Thyroid gland (tissue), 4 donors: ENCODE data around the gene OTULINL. TPM values are rescaled to one million over a fixed set of nuclear protein-coding genes. Genes with fewer than 3 reads are reported as not detected.
"Not testable (repeated sequence)": the region's sequence is repeated elsewhere in the genome, so short reads cannot be mapped to it uniquely, and the experiment has no call there.

Experiments
- DNase-seq, 2 donors: peaks; one replicate each; pipeline ENCODE4 v3.0.0-alpha.2; 2019
- H3K27ac ChIP-seq, 3 donors: fragments of 200-600 bp; sonication (generic); 1 replicate in 2 of 3; 2 replicates in 1 of 3; pipeline ENCODE4 v1.5.1; 2016 to 2019; ENCODE audit warnings: mild to moderate bottlenecking in 1 of 3, moderate library complexity in 1 of 3
- H3K27me3 ChIP-seq: fragments of 200-600 bp; sonication (generic); one replicate; pipeline ENCODE4 v1.5.1; 2019
- H3K36me3 ChIP-seq, 2 donors: fragments of 200-600 bp; sonication (generic); one replicate each; pipeline ENCODE4 v1.5.1; 2016 to 2019
- H3K4me1 ChIP-seq, 2 donors: fragments of 200-600 bp; sonication (generic); one replicate each; pipeline ENCODE4 v1.5.1; 2017 to 2019
- H3K4me3 ChIP-seq, 3 donors: fragments of 200-600 bp; sonication (generic); replicated peaks in 1 of 3; 1 replicate in 2 of 3; 2 replicates in 1 of 3; pipeline ENCODE4 v1.5.1; 2016; ENCODE audit warnings: mild to moderate bottlenecking in 1 of 3
- H3K9me3 ChIP-seq: fragments of 200-600 bp; sonication (generic); one replicate; pipeline ENCODE4 v1.5.1; 2017
- CTCF ChIP-seq, 6 experiments: fragments of 200-600 bp in 3 of 6; fragments of 450-650 bp in 3 of 6; sonication (generic) in 3 of 6; IDR thresholded peaks; one replicate each; pipeline ENCODE4 v1.5.1; 2016 to 2019; ENCODE audit warnings: antibody characterized with exemption in 6 of 6, mild to moderate bottlenecking in 2 of 6, inconsistent platforms in 1 of 6, moderate library complexity in 1 of 6
- POLR2A ChIP-seq, 2 donors: fragments of 450-650 bp; IDR thresholded peaks; one replicate each; pipeline ENCODE4 v1.6.1; 2017; ENCODE audit warnings: antibody characterized with exemption in 2 of 2, mild to moderate bottlenecking in 2 of 2, moderate library complexity in 1 of 2
- WGBS, 2 donors: methylation state at CpG; one replicate each; pipeline ENCODE4 v1.1.5; 2017; 5-methylcytosine and 5-hydroxymethylcytosine counted together
- intact Hi-C: fragments of 100-400 bp; cut with DNase I; formaldehyde crosslinking; loops from one replicate; pipeline ENCODE4 v1.15.1; 2023
- total RNA-seq, 4 donors: library from RNA; depleted of rRNA; stranded (reverse); fragments of >200 nt; gene quantifications; one replicate each; pipeline ENCODE4 v1.2.3, GENCODE V29; 2016

Gene OTULINL
- total RNA-seq, 4 donors from 2014 or later = 6.0 to 10.5 (median 6.9) TPM

- no peak overlapping the region for H3K27ac ChIP-seq
- WGBS, 2 donors = 100% methylated on average over 1 of the region's 1 CpG
- DNase-seq = no peak
- H3K9me3 ChIP-seq = no peaks in the 10 kb centered on the region
- H3K27me3 ChIP-seq = no peaks in the 10 kb centered on the region
- no peak for TF ChIP-seq POLR2A (IDR thresholded peaks at IDR 0.05)
- TF ChIP-seq CTCF (IDR thresholded peaks at IDR 0.05) = no peak
- no peak overlapping the region for H3K4me3 ChIP-seq
- no peaks in the 10 kb centered on the region for H3K4me1 ChIP-seq
- intact Hi-C loops = no loop called here
- H3K36me3 ChIP-seq = no peaks in the 10 kb centered on the region
Measured at GRCh38 chr5:14547666-14548065, 33.9 kb upstream of the OTULINL start.

- TF ChIP-seq POLR2A (IDR thresholded peaks at IDR 0.05) (no peak), CTCF (IDR thresholded peaks at IDR 0.05) (no peak)
- no peaks in the 10 kb centered on the region for H3K9me3 ChIP-seq
- H3K27ac ChIP-seq = no peak overlapping the region
- H3K36me3 ChIP-seq = no peaks in the 10 kb centered on the region
- intact Hi-C loops = no loop called here
- no peak for DNase-seq
- WGBS, 2 donors = 91 to 93% methylated on average over 3 of the region's 3 CpGs
- no peaks in the 10 kb centered on the region for H3K4me1 ChIP-seq
- H3K27me3 ChIP-seq = no peaks in the 10 kb centered on the region
- H3K4me3 ChIP-seq = no peak overlapping the region
Measured at GRCh38 chr5:14551211-14551610, 30.4 kb upstream of the OTULINL start.

- H3K36me3 ChIP-seq = no peaks in the 10 kb centered on the region
- TF ChIP-seq CTCF (IDR thresholded peaks at IDR 0.05) = no peak
- TF ChIP-seq POLR2A (IDR thresholded peaks at IDR 0.05) = no peak
Measured at GRCh38 chr5:14552017-14552416, 29.6 kb upstream of the OTULINL start.

GRCh38 chr5:14554288-14554687 is 27.3 kb upstream of the OTULINL start:
- DNase-seq, intact Hi-C loops, H3K27ac ChIP-seq, H3K9me3 ChIP-seq, H3K36me3 ChIP-seq, H3K27me3 ChIP-seq, H3K4me3 ChIP-seq: not testable (repeated sequence)
- H3K4me1 ChIP-seq = peaks cover 0 to 13% of the 10 kb centered on the region in 2 donors
- WGBS, 2 donors = 87 to 92% methylated on average over 3 of the region's 3 CpGs

More at GRCh38 chr5:14552017-14552416, 29.6 kb upstream of the OTULINL start:
- no peak overlapping the region for H3K4me3 ChIP-seq
- H3K4me1 ChIP-seq = peaks cover 0 to 2% of the 10 kb centered on the region in 2 donors
- 45 to 60% methylated on average over 1 of the region's 1 CpG for WGBS, 2 donors
- DNase-seq = no peak
- no peaks in the 10 kb centered on the region for H3K27me3 ChIP-seq
- no peak overlapping the region for H3K27ac ChIP-seq
- H3K9me3 ChIP-seq = no peaks in the 10 kb centered on the region
- intact Hi-C loops = no loop called here

DNA sequence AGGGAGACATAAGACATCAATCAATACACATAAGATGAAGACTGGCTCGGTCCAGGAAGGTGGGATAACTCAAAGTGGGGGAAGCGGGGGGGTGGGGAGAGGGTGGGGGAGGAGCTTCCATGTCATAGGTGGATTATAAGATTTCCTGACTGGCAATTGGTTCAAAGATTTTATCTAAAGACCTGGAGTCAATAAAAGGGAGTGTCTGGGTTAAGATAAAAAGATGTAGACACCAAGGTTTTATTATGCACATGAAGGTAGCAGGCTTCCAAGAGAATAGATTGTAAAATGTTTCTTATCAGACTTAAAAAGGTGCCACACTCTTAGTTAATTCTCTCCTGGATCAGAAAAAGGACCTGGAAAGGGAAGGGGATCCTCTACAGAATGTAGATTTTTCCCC is 25.6 kb upstream of the OTULINL start:
- Histone ChIP-seq H3K4me3 (no peak overlapping the region), H3K9me3 (no peaks in the 10 kb centered on the region), H3K36me3 (no peaks in the 10 kb centered on the region), H3K4me1 (peaks cover 0 to 13% of the 10 kb centered on the region in 2 donors), H3K27ac (no peak overlapping the region), H3K27me3 (no peaks in the 10 kb centered on the region)
- no peak for DNase-seq
- 86 to 94% methylated on average over 2 of the region's 2 CpGs for WGBS, 2 donors
- intact Hi-C loops = no loop called here
- TF ChIP-seq CTCF (IDR thresholded peaks at IDR 0.05) (no peak), POLR2A (IDR thresholded peaks at IDR 0.05) (no peak)
